ENCODE results near the gene HNRNPA1L2.
"Not testable (repeated sequence)": the region's sequence is repeated elsewhere in the genome, so short reads cannot be mapped to it uniquely, and the experiment has no call there.

The HNRNPA1L2 gene

GRCh38 chr13:52650731-52651130 lies 8.5 kb downstream of the HNRNPA1L2 start:
- no peak for DNase-seq

GRCh38 chr13:52651897-52652195 lies 9.6 kb downstream of the HNRNPA1L2 start:
- no peak for DNase-seq

- peak; percentile 94 to 95 for DNase-seq
These were observed 10.2 kb downstream of the HNRNPA1L2 start, which contains the start of gene SUGT1 for GRCh38 chr13:52652196-52652979. Gene SUGT1, plus strand, starts transcription at chr13:52652836. Its CDS starts 85 bp downstream, at chr13:52652921.

DNA sequence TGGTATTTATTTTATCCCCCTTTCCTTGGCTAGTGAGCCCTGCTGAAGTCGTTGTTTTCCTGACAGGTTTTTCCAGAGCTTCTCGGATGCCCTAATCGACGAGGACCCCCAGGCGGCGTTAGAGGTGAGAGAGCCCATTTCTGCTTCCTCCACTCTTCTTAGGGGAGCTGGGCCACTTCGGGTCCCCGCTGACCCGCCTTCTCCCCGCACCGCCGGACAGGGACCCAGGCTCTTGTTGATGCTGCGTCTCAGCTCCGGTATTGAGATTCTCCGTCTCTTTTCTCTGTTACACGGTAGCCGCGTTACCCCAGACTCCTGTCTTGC lies 10.7 kb downstream of the HNRNPA1L2 start:
- DNase-seq, result no peak

DNA sequence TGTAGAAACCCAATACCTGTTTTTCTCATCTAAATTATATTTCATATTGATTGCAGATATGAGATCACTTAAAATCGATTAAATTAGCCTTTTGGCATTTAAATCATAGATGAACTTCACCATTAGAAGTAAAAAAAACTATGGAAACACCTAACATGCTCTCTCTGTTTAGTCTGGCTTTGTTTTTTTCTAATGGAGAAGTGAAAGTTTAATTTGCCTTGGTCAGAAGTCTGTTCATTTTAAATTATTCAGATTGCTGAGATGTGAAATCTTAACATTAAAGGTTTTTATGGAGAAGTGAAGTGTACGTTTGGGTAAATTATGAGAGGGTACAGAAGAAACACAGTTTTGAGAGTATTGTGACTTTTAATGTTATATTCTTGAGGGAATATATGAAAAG lies 17.1 kb downstream of the HNRNPA1L2 start:
- DNase-seq, result no peak

- DNase-seq, result no peak
These were observed 22.0 kb downstream of the HNRNPA1L2 start for GRCh38 chr13:52664272-52664671.

DNA sequence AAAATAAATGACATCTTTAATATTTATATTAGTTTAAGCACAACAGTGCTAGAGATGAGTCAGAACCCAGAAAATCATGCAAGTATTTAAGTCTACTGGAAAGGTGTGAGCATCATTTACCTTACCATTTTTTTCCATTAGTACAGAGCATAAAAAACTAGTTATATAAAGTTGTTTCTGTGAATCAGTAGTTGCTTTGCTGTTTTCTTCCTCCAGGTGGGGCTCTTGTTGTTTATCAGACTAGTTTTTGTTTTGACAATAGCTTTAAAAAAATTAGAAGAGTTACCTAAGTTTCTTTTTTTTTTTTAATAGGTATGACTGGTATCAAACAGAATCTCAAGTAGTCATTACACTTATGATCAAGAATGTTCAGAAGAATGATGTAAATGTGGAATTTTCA lies 23.1 kb downstream of the HNRNPA1L2 start:
- DNase-seq, result peak in 1 of 2 donors; percentile 36

DNA sequence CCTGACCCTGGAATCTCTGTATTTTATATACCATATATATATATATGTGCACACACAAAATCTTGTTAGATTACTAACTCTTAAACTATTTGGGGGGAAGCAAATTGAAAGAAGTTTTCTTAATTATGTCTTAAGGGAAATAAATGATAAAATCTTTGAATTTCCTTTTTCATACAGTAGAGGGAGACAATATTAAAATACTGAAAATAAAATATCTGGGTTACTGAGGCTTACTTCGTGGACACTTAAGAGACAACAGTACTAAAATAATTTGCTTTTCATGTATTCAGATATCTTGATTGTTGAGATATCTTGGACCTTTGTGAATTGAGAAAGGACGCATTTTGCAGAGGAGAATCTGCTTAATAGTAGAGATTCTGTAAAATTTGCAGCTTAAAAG lies 27.4 kb downstream of the HNRNPA1L2 start:
- no peak for DNase-seq

GRCh38 chr13:52670726-52671125 lies 28.5 kb downstream of the HNRNPA1L2 start:
- no peak for DNase-seq

GRCh38 chr13:52673465-52673864 lies 31.2 kb downstream of the HNRNPA1L2 start:
- DNase-seq, result no peak

DNA sequence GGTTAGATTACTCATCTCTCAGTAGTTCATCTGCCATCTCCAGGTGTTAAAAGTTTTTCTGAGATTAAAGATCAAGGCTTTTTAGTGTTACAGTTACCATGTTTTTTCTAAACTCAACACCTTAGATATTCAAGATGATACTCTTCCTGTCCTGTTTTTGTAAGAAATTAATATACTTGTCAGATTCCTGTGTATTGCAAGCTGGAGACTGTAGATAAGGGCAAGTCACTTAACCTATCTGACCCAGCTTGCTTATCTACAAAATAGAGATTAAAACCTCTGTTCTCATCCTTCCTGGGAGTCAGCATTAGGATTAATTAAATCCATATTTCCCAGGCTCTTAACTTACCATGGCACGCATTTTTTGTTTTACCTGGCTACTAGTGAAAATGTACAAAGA lies 35.6 kb downstream of the HNRNPA1L2 start:
- no peak for DNase-seq

DNA sequence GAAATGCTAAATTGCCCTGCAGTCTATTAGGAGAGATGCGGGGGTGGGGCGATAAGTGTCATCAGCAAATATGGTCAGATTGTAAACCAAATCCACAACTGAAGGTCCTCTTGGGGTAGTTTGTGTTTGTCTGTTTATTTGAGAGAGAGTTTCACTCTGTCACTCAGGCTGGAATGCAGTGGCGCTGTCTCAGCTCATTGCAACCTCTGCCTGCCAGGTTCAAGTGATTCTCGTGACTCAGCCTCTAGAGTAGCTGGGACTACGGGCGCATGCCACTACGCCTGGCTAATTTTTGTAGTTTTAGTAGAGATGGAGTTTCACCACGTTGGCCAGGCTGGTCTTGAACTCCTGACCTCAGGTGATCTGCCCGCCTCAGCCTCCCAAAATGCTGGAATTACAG lies 43.6 kb downstream of the HNRNPA1L2 start:
- DNase-seq, result not testable (repeated sequence)

GRCh38 chr13:52686376-52686775 lies 44.1 kb downstream of the HNRNPA1L2 start:
- no peak for DNase-seq

Data from CD4-positive, alpha-beta T cell treated with Interleukin-4 for 1 hour (primary cell).